Activated CD4-positive, alpha-beta T cell treated with anti-CD3 and anti-CD28 coated beads for 24 hours (primary cell): ENCODE results near the gene SMOC2.

ENCODE experiments used
- DNase-seq, 2 donors: peaks; one replicate each; pipeline ENCODE4 v3.0.0-alpha.2; 2020; ENCODE audit warnings: low read depth in 2 of 2

SMOC2 gene

DNA sequence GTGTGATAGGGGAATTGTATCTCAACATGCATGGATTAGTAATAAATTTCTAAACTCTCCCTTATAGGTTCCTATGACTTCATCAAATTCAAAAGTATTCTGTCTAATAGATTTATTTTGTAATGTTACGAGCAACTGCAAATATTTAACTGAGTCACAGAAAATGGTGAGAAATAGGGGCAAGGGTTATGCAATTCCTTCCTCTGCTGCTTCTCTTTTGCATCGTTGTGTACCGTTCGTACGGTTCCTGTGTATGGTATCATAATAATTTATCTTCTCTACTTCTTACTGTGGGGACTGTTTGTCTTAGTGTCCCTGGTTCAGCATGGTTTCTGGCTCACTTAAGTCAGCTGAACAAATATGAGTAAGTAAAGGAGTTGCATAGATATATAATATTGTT, 44.8 kb downstream of the SMOC2 start:
- DNase-seq: no peak

DNA sequence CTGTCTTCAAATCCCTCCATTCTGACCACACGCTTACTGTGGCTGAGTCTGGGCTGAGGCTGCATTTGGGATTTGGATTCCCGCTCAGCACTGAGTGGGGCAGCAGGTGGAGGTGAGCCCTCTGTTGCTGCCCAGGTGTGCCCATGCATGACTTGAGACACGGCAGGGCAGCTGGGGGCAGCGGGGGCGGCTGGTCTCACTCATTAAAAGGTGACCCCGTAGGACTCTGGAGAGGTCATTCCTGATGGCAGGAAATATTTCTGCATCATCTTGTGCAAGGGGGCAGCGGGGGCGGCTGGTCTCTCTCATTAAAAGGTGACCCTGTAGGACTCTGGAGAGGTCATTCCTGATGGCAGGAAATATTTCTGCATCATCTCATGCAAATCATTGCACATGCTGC, 49.8 kb downstream of the SMOC2 start:
- no peak for DNase-seq

DNA sequence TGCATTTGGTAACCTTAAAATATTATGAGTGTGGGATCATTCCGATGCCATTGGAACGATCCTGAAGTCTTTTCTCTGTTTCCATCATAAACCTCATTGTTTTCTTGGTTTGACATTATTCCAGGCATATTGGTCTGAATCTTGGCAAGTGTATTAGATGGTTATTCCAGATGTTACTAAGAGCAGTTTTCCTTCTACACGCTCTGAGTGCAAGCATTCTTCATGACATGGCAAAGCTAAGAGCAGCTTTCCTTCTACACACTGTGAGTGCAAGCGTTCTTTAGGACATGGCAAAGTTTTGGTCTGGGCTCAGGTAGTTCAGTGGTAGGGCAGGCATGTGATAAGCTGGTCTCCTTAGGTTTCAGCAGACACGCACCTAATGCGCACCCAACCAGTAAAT, 53.0 kb downstream of the SMOC2 start:
- no peak for DNase-seq

- no peak for DNase-seq
Observed at GRCh38 chr6:168494726-168495125, 53.7 kb downstream of the SMOC2 start.

DNA sequence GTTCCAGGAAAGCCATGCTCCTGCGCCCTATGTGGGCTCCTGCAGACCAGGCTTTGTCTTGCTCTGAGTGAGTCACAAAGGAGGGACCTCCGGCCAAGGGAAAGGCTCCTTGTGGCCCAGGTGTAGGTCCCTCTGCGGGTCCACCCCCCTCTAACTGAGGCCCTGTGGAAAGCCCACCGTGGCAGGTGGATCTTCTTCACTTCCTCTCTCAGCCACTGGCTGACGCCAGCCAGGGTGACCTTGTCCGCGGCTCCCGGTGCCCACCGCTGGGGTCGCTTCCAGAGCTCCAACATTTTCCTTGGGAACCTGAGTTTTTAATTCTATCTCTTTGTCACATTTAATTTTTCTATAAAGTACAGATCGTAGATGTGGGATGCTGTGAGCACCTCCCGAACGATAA, 54.1 kb downstream of the SMOC2 start:
- DNase-seq: no peak

- no peak for DNase-seq
Observed at GRCh38 chr6:168495636-168496035, 54.7 kb downstream of the SMOC2 start.

DNA sequence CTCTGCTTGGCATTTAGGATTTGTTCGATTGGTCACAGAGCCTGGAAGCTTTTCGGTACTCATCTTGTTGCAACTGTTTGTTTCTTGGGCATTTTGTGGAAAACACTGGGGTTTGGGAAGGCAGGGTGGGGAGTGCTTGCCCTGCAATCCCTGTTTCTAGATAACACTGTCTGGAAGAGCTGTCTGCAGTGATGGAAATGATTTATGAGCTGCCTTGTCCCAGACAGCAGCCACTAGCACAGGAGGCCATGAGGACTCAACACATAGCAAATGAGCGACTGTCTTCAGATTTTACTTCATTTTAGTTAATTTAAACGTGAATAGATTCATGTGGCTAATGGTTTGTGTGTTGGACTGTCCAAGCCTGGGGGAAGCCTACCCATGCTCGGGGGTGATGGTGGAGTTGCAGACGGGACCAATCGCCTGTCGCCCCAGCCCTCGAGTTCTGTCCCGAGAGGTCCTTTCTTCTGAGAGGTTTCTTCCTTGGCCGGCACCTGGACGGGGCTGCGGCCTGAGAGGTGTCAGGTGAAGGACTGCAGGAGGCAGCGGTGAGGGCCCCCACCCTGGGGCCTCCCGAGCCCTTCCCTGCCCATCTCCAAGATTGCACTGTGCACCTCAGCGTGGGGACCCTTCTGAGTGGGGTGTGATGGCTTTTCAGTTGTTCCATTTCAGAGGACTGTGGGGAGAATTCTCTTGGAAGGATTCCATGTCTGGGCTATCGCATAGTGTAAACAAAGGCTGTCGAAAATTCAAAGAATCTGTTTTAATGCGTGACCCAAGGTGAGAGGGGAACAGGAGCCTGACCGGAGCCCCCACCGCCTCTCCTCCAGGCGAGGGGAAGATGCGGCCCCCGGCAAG, 55.4 kb downstream of the SMOC2 start:
- DNase-seq: no peak

- DNase-seq: no peak
Observed at GRCh38 chr6:168496997-168497331, 56.0 kb downstream of the SMOC2 start.

- DNase-seq: no peak
Observed at GRCh38 chr6:168497381-168497780, 56.4 kb downstream of the SMOC2 start.

DNA sequence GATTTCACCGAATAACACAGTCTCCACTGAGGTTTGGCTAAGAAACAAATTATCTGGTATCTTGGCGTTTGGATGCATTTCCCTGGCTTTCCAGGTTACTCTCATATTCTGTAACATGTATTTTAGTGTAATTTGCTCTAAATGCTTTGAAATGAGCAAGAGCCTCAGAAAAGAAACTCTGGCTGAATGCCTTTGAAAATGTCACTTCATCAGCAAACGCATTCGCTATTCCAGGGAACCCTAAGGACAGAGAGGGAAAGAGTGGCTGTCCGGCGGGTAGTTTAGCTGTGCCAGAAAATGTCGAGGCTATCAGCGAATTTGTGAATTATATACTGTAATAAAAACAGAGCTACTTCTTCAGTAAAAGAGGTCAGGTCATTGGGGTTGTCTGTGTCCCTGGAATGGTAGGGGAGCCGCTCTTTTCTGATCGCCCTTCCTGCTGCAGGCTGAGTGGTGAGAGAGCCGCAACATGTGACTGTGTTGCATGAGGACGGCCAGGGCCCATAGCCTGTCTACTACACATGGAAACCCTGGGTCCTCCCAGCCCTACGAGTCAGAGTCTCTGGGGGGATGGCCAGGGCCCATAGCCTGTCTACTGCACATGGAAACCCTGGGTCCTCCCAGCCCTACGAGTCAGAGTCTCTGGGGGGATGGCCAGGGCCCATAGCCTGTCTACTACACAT, 57.3 kb downstream of the SMOC2 start:
- DNase-seq: no peak

- DNase-seq: no peak
Observed at GRCh38 chr6:168499045-168499650, 58.2 kb downstream of the SMOC2 start.

GRCh38 chr6:168500519-168500918, 59.5 kb downstream of the SMOC2 start:
- DNase-seq: no peak

DNA sequence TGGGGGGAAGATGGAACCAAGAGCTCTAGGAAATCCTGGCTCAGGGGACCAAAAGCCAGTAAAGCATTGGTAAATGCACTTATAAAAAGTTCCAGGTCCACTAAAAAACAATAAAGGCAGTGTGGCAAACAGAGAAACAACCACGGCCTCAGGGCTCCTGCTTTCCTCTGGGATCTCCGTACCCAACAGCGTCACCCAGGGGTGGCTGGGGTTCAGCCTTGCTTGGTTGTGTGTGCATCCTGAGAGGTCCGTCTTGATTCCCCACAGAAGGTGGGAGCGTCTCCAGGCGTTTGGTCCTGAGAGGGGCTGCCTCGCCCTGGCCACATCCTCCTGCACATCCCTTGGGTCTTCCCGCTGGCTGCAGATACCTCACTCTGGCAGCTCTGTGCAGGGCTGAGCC, 60.6 kb downstream of the SMOC2 start:
- DNase-seq: no peak

- DNase-seq: no peak
Observed at GRCh38 chr6:168504366-168504765, 63.4 kb downstream of the SMOC2 start.

- no peak for DNase-seq
Observed at GRCh38 chr6:168506460-168506859, 65.5 kb downstream of the SMOC2 start.

DNA sequence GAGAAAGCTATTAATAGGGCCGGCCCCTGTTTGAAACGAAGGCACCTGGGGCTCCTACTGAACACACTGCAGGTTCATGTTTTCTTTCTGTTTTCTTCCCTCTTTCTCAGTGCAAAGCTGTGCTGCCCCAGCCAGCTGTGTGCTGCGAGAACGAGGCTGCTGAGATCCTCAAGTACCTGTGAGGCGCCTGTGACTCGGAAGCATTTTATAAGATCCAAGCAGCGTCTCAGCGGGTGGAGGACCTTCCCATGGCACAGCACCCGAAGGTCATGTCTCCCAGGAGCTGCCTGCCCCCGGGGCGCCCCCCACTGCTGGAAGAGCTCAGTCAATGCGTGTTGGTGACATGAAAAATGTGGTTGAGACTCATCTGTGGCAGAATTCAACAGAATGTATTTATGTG, 66.3 kb downstream of the SMOC2 start:
- no peak for DNase-seq

GRCh38 chr6:168507730-168508129, 66.7 kb downstream of the SMOC2 start:
- no peak for DNase-seq

DNA sequence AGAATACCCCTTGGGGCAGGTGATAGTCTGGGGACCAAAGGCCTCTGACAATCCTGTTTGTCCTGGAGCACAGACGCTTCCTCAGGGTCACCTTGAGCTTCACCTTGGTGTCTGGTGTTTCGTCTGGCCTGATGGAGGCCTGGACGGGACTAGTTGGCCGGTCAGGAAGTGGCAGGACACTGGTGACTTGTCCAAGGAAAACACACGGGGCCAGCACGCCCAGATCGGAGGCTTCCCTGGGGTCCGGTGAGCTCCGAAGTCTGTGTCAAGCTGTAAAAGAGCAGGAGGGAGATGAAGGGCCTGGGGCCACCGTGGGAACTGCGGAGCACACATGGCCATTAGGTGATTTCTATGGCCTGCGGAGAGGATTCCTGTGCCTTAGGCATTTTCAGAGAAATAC, 67.9 kb downstream of the SMOC2 start:
- no peak for DNase-seq

GRCh38 chr6:168513766-168514165, 72.8 kb downstream of the SMOC2 start:
- no peak for DNase-seq

DNA sequence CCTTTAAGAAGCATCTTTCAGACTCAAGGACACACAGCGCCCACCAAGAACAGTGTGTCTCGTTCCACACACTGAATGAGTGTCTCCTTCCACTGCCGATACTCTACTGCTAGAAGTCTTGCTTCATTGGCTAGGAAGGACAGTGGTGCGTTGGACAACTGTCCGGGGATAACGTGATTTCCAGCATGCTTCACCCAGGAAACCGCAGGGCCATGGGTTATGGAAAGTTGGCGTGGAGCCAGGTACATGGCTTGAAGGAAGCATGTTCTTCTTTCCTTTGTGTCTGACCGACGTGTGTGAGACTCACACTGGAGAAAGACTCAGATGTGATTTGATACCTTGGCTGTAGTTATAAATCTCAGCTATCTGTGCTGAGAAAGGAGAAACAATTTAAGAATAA, 73.2 kb downstream of the SMOC2 start:
- DNase-seq: no peak

- DNase-seq: no peak
Observed at GRCh38 chr6:168515376-168515775, 74.4 kb downstream of the SMOC2 start.

- DNase-seq: no peak
Observed at GRCh38 chr6:168516944-168517741, 76.2 kb downstream of the SMOC2 start.
